HG03342 (cell line): Measurements from ENCODE around the gene NHSL2.
"Not testable (repeated sequence)": the region's sequence is repeated elsewhere in the genome, so short reads cannot be mapped to it uniquely, and the experiment has no call there.

Experiments
- ATAC-seq: cut with Tn5 transposase; IDR thresholded peaks from one replicate; pipeline ENCODE4 v1.9.1; 2021; ENCODE audit warnings: mild to moderate bottlenecking, moderate library complexity; ENCODE audit not compliant: unreplicated experiment

Gene NHSL2

GRCh38 chrX:72038868-72039267 lies 128.2 kb downstream of the NHSL2 start:
- ATAC-seq = no peak

DNA sequence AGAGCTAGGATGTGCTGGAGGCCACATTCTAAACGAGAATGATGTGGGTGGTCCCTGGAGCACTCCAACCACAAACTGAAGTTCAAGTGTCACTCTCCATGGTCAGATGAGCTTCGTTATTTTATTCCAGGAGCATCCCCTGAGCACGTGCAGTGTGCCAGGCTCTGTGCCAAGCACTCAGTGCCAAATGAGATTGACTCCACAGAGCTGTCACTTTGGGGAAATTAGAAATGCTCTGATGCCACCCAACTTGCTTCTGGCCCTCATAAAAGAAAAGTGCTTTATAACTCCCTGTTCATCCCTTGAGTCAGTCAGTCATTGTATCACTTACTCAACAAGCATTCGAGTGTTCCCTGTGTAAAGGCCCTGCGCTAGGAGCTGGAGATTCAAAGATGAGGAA lies 129.9 kb downstream of the NHSL2 start:
- ATAC-seq = no peak

DNA sequence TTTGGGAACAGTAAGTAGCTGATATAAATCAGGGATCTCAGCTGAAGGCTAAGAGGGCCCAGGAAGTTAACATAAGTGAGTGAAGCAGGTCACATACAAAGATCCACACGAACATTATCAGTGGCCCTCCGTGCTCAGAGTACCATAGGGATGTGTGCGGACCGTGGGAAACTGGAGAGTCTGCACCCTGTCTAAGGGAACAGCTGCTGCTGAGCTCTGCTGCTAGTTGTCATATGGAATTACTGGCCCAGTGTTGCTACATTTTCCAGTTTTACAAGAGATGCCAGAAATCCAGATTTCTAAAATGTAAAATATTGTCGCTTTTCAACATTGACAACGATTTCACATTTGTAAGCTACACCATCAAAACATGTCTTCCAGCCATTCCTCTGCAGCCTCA lies 130.5 kb downstream of the NHSL2 start:
- no peak for ATAC-seq

- no peak for ATAC-seq
Measured at GRCh38 chrX:72041871-72042851, 131.5 kb downstream of the NHSL2 start.

GRCh38 chrX:72042852-72043248 lies 132.2 kb downstream of the NHSL2 start:
- no peak for ATAC-seq

- ATAC-seq = no peak
Measured at GRCh38 chrX:72043636-72044035, 133.0 kb downstream of the NHSL2 start.

GRCh38 chrX:72045141-72045540 lies 134.5 kb downstream of the NHSL2 start:
- ATAC-seq = no peak

DNA sequence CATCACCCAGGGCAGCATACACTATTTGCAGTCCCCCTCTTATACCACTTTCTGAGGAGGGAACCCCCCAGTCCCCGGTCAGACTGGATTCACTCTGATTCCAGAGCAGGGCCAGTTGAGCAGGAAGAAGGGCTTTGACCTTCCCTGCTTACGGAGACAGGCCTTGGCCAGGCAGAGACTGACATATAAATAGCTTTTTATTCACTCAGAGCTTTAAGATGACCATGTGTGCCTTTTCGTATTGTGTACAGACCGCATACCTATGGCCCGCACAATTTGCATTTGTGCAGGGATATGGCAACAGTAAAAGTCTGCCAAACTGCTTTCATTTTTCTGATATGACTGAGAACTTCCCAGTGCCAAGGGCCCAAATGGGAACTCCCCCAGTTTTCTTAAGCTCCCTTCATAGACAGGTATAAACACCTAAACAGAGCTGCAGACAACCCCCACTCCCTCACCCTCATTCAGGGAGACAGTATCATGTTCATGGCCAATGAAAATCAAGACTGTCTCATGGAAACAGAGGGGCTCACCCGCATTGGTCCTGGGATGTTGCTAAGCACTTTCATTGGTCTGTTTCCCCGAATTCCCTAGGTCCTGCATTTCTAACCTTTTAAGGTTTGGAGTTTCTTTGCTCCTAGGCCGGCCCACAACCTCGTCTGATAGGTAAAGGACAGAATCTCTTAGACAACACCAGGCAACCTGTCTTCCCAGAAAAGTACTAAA lies 135.1 kb downstream of the NHSL2 start:
- ATAC-seq = no peak

GRCh38 chrX:72046447-72046846 lies 135.8 kb downstream of the NHSL2 start:
- ATAC-seq = no peak

- ATAC-seq = no peak
Measured at GRCh38 chrX:72048510-72049455, 138.1 kb downstream of the NHSL2 start.

DNA sequence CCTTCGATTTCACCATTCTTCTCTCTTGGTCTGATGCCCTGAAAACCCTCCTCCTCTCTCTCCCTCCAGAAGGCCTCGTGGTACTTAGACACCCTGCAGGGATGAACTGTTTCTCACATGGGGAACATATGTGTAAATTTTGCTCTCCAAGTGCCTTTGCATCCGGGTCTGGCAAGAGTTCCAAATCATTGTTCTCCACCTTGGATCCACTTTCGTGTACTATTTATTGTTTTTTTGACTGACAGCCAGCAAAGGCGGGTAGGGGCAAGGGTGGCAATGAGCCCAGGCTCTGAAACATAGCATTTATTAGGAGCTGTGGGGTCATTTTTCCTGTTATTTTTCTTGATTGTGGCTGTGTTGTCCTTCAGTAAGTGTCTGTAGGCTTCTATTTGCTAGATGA lies 139.4 kb downstream of the NHSL2 start:
- ATAC-seq = no peak

GRCh38 chrX:72051589-72051988 lies 140.9 kb downstream of the NHSL2 start:
- no peak for ATAC-seq

- no peak for ATAC-seq
Measured at GRCh38 chrX:72052415-72053090, 141.9 kb downstream of the NHSL2 start.

GRCh38 chrX:72053508-72053907 lies 142.9 kb downstream of the NHSL2 start:
- ATAC-seq = no peak

GRCh38 chrX:72054779-72055489 lies 144.3 kb downstream of the NHSL2 start:
- ATAC-seq = no peak

- ATAC-seq = no peak
Measured at GRCh38 chrX:72057331-72057730, 146.7 kb downstream of the NHSL2 start.

DNA sequence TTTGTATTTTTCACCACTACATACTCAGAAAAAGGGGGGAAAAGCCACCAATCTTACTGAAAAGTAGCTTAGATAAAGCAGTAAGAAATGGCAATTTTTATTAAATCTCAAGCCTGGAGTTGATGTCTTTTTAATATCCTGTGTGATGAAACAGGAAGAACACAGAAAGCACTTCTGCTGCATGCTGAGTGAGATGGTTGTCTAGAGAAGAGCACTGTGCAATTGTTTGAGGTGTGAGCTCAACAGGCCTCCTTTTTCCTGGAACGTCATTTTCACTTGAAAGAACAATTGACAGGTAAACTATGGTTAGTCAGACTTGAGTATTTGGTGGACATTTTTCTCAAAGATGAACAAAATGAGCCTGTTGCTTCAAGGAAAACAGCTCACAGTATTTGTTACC lies 147.2 kb downstream of the NHSL2 start:
- no peak for ATAC-seq

DNA sequence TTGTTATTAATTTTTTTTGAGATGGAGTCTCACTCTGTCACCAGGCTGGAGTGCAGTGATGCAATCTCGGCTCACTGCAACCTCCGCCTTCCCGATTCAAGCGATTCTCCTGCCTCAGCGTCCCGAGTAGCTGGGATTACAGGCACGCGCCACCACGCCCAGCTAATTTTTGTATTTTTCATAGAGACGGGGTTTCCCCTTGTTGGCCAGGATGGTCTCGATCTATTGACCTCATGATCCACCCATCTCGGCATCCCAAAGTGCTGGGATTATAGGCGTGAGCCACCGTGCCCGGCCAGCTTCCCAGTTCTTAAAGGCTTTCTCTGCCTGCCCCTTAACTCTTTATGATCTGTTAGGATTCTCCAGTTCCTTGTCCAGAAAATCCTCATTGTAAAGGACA lies 147.7 kb downstream of the NHSL2 start:
- not testable (repeated sequence) for ATAC-seq

- no peak for ATAC-seq
Measured at GRCh38 chrX:72060196-72060920, 149.7 kb downstream of the NHSL2 start.
